Spleen (tissue), 7 donors: ENCODE measurements around the gene PEX5L.

Experiments used
- CTCF ChIP-seq, 11 experiments: fragments of 200-600 bp in 7 of 11; fragments of 450-650 bp in 4 of 11; sonication (generic) in 4 of 11; IDR thresholded peaks in 8 of 11; conservative IDR thresholded peaks in 3 of 11; 1 replicate in 7 of 11; 2 replicates in 4 of 11; pipeline versions ENCODE4 v1.4.0 to v1.8.0; 2016 to 2021; ENCODE audit warnings: antibody characterized with exemption in 11 of 11, inconsistent platforms in 4 of 11, mild to moderate bottlenecking in 1 of 11
- POLR2AphosphoS5 ChIP-seq, 3 donors: sonication (generic); formaldehyde crosslinking; IDR thresholded peaks; one replicate each; pipeline ENCODE4 v1.5.1; 2017; ENCODE audit warnings: antibody characterized with exemption in 3 of 3
- donor health status: DM: no; HTN: no; CAD: no; lungs with moderate emphysema.
- donor health status: DM: no; HTN: no; CAD: no.
- donor health status: DM: no; HTN: no; CAD: no.

- peak in 3 of 11 experiments; percentile 33 to 43 (median 34) for TF ChIP-seq CTCF (IDR thresholded peaks at IDR 0.05 in 8 of 11, conservative IDR thresholded peaks at IDR 0.05 in 3 of 11)
- TF ChIP-seq POLR2AphosphoS5 (IDR thresholded peaks at IDR 0.05) = no peak
These were observed 225.2 kb downstream of the PEX5L start for GRCh38 chr3:179811321-179812095.
